GM23248 (cell line): ENCODE data around the gene CATSPER1. TPM values are rescaled to one million over a fixed set of nuclear protein-coding genes. Genes with fewer than 3 reads are reported as not detected.

Experiments used
- DNase-seq: peaks from one replicate; pipeline ENCODE4 v3.0.0-alpha.2; 2015
- H2AFZ ChIP-seq: fragments of 200-600 bp; sonication (generic); 2 replicates; pipeline ENCODE4 v1.6.1; 2016; ENCODE audit warnings: antibody characterized with exemption
- H3F3A ChIP-seq: fragments of 200-600 bp; sonication (generic); 2 replicates; pipeline ENCODE4 v1.6.1; 2016; ENCODE audit warnings: mild to moderate bottlenecking, antibody characterized with exemption, mixed run types; ENCODE audit not compliant: insufficient read depth
- H3K27ac ChIP-seq: fragments of 200-600 bp; sonication (generic); 2 replicates; pipeline ENCODE4 v1.5.1; 2016; ENCODE audit warnings: mild to moderate bottlenecking
- H3K27me3 ChIP-seq: fragments of 200-600 bp; sonication (generic); replicated peaks from 2 replicates; pipeline ENCODE4 v1.6.1; 2016; ENCODE audit warnings: mild to moderate bottlenecking; ENCODE audit not compliant: insufficient read depth
- H3K36me3 ChIP-seq: fragments of 200-600 bp; sonication (generic); 2 replicates; pipeline ENCODE4 v1.6.1; 2016; ENCODE audit warnings: low read depth, mild to moderate bottlenecking
- H3K4me1 ChIP-seq: fragments of 200-600 bp; sonication (generic); 2 replicates; pipeline ENCODE4 v1.6.1; 2016; ENCODE audit warnings: mild to moderate bottlenecking; ENCODE audit not compliant: insufficient read depth
- H3K4me2 ChIP-seq: fragments of 200-600 bp; sonication (generic); one replicate; pipeline ENCODE4 v1.6.1; 2016; ENCODE audit warnings: mild to moderate bottlenecking; ENCODE audit not compliant: unreplicated experiment
- H3K4me3 ChIP-seq: fragments of 200-600 bp; sonication (generic); 2 replicates; pipeline ENCODE4 v1.5.1; 2016; ENCODE audit warnings: mild to moderate bottlenecking
- H3K79me2 ChIP-seq: fragments of 200-600 bp; sonication (generic); 2 replicates; pipeline ENCODE4 v1.6.1; 2016; ENCODE audit warnings: mild to moderate bottlenecking; ENCODE audit not compliant: insufficient read depth
- H3K9ac ChIP-seq: fragments of 200-600 bp; sonication (generic); 2 replicates; pipeline ENCODE4 v1.6.1; 2016; ENCODE audit warnings: mild to moderate bottlenecking
- H3K9me2 ChIP-seq: fragments of 200-600 bp; sonication (generic); 2 replicates; pipeline ENCODE4 v1.6.1; 2016; ENCODE audit warnings: mixed run types, mild to moderate bottlenecking, moderate library complexity; ENCODE audit not compliant: insufficient read depth
- H3K9me3 ChIP-seq: fragments of 200-600 bp; sonication (generic); one replicate; pipeline ENCODE4 v1.6.1; 2017; ENCODE audit warnings: low read depth
- H4K20me1 ChIP-seq: fragments of 200-600 bp; sonication (generic); 2 replicates; pipeline ENCODE4 v1.6.0; 2016; ENCODE audit not compliant: insufficient read depth
- EZH2 ChIP-seq: fragments of 200-600 bp; sonication (generic); IDR thresholded peaks from 2 replicates; pipeline ENCODE4 v1.6.1; 2018; ENCODE audit warnings: antibody characterized with exemption, mild to moderate bottlenecking; ENCODE audit not compliant: insufficient read depth, poor library complexity, severe bottlenecking
- EZH2phosphoT487 ChIP-seq: fragments of 200-600 bp; sonication (generic); IDR thresholded peaks from 2 replicates; pipeline ENCODE4 v1.6.1; 2018; ENCODE audit warnings: antibody characterized with exemption, moderate library complexity, mild to moderate bottlenecking, low read depth; ENCODE audit not compliant: insufficient read depth
- WGBS, 2 experiments: methylation state at CpG; one replicate each; pipeline ENCODE4 v1.1.6; 2015 to 2017; ENCODE audit warnings: low lambda C conversion rate in 2 of 2, low coverage in 1 of 2; ENCODE audit errors: missing lambda C conversion rate in 2 of 2; 5-methylcytosine and 5-hydroxymethylcytosine counted together
- in situ Hi-C: fragments of 300-500 bp; cut with MboI; formaldehyde crosslinking; loops from 2 replicates; pipeline ENCODE4 v1.15.0; 2020
- polyA plus RNA-seq: library from polyadenylated mRNA; unstranded; fragments of >200 nt; fragmentation: Nextera tagmentation; extraction: Ambion mirVana; gene quantifications from 2 replicates; pipeline ENCODE4 v1.2.1, GENCODE V29; 2016
- total RNA-seq: library from RNA; depleted of rRNA; stranded (reverse); fragments of >200 nt; shearing (Covaris generic); gene quantifications from 2 replicates; pipeline ENCODE4 v1.2.3, GENCODE V29; 2014

CATSPER1 gene
- total and polyA plus RNA-seq, 2 experiments from 2014 or later: 1.7 TPM; not detected in 1

DNA sequence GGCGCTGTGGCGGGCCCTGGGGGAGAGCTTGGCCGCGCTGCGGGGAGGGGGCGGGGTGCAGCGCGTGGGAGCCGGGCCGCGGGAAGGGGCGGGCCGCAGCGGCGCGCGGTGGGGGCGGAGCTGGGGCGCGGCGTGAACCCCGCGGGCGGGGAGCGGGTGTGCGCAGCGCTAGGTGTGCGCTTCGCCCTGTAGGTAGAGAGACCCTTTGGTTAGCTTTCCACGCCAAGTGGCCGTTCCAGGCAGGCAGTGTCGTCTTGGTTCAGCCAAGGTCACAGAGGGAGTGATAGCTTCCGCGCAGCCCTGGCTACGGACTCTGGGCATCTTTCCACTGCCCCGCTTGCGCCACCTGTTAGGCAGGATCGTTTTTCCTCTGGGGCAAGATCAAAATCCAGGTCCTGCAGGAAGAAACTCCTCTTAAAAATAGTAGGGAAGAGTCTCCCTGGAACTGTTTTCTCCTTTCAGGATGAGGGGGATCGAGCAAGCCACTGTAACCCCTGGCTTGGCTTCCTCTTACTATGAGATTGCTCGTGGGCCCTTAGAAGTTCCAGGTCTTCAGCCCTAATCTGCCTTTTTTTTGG, 23.5 kb downstream of the CATSPER1 start:
- no peaks in the 10 kb centered on the region for H3K27me3 ChIP-seq
- in situ Hi-C loops: no loop called here
- H4K20me1 ChIP-seq: no peaks in the 10 kb centered on the region
- H3F3A ChIP-seq: peaks cover 6% of the 10 kb centered on the region
- H3K4me1 ChIP-seq: peaks cover 5% of the 10 kb centered on the region
- H3K36me3 ChIP-seq: peaks cover 21% of the 10 kb centered on the region
- H3K9me3 ChIP-seq: no peaks in the 10 kb centered on the region
- H3K4me2 ChIP-seq: peak overlapping the region; percentile 91
- peak overlapping the region; percentile 86 for H3K4me3 ChIP-seq
- peak overlapping the region; percentile 83 for H2AFZ ChIP-seq
- no peak for TF ChIP-seq EZH2phosphoT487
- H3K27ac ChIP-seq: peak overlapping the region; percentile 82
- WGBS, 2 experiments: 2% methylated on average over 12 to 40 of the region's 40 CpGs
- H3K9me2 ChIP-seq: no peaks in the 10 kb centered on the region
- H3K9ac ChIP-seq: peak overlapping the region; percentile 88
- DNase-seq: peak; percentile 70
- peaks cover 64% of the 10 kb centered on the region for H3K79me2 ChIP-seq

DNA sequence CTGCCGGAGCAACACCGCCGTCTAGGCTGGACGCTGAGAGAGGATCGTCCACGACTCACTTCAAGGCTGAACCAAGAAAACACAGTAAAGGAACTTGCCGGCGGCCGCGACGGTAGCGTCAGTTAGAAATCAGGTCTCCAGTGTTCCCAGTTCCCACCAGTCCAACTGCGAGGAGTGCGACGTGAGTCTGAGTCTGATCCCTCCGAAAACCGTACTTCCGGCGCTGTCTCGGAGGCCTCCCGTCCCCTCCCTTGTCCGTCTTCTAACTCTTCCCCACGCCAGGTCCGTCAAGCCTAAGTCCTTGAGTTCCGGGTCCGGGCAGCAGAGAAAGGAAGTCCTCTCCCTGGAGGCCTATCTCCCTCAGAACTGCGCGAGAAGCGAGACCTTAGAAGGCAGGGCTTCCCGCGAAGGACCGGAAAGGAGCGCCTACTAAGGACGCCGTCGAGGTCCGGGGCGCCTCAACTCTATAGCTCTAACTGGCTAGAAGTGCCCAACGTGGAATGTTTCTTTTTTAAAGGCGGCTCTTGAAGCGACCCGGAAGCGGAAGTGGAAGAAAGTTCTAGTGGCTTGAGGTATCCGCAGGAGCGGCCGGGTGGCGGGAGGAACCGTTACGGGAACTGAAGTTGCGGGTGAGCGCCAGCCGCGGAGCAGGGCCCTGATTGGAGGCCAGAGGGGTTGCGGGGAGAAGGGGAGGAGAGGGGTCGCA, 24.2 kb downstream of the CATSPER1 start, which contains the start of the genes BANF1 and EIF1AD:
TSS of gene BANF1 (plus strand) at position 562 of the 706 bp plus-strand sequence. CDS start 748 bp downstream, outside the sequence.
TSS of gene EIF1AD (minus strand) at position 216 of the 706 bp plus-strand sequence. CDS start 1,768 bp downstream, outside the sequence.
- H3K36me3 ChIP-seq: peaks cover 24% of the 10 kb centered on the region
- H3K4me3 ChIP-seq: peak within 1 kb of the TSS; percentile 86
- peaks cover 5% of the 10 kb centered on the region for H3K4me1 ChIP-seq
- no peaks in the 10 kb centered on the region for H4K20me1 ChIP-seq
- H3K79me2 ChIP-seq: peaks cover 69% of the 10 kb centered on the region
- peak within 1 kb of the TSS; percentile 83 for H2AFZ ChIP-seq
- peak within 1 kb of the TSS; percentile 82 for H3K27ac ChIP-seq
- DNase-seq: peak; percentile 99
- peak within 1 kb of the TSS; percentile 91 for H3K4me2 ChIP-seq
- TF ChIP-seq EZH2 (no peak), EZH2phosphoT487 (no peak)
- WGBS, 2 experiments: 0 to 1% methylated on average over 46 to 55 of the region's 55 CpGs
- peaks cover 6% of the 10 kb centered on the region for H3F3A ChIP-seq
- in situ Hi-C loops: no loop called here
- no peaks in the 10 kb centered on the region for H3K9me2 ChIP-seq
- peak within 1 kb of the TSS; percentile 88 for H3K9ac ChIP-seq
- H3K9me3 ChIP-seq: no peaks in the 10 kb centered on the region
- no peaks in the 10 kb centered on the region for H3K27me3 ChIP-seq

DNA sequence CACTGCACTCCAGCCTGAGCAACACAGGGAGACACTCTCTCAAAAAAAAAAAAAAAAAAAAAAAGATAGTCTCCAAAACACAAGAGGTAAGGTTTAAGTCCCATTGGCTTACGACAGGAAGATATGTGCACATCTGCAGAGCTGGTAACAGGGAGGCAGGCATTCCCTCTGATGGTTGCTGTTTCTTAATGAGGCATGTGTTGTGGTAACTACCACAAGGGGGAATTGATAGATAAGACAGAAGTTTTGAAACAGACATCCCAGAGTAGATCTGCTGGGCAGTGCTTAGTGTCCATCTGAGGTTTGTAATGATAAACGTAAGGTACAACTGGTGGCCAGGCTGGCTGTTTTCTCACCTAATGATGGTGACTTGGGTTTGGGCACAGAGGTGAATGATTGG, 29.0 kb downstream of the CATSPER1 start:
- Histone ChIP-seq H3F3A (peaks cover 6% of the 10 kb centered on the region), H3K9ac (no peak overlapping the region), H3K27me3 (no peaks in the 10 kb centered on the region), H3K9me2 (no peaks in the 10 kb centered on the region), H3K4me2 (no peak overlapping the region), H2AFZ (no peak overlapping the region), H3K27ac (no peak overlapping the region), H3K4me3 (no peak overlapping the region), H3K79me2 (peaks cover 47% of the 10 kb centered on the region), H3K36me3 (peaks cover 16% of the 10 kb centered on the region; the same call in 1 of the 2 replicates), H3K4me1 (peaks cover 5% of the 10 kb centered on the region), H3K9me3 (no peaks in the 10 kb centered on the region), H4K20me1 (no peaks in the 10 kb centered on the region)
- DNase-seq: no peak
- 54% methylated on average over 2 of the region's 2 CpGs for WGBS, 2 experiments
- TF ChIP-seq EZH2 (no peak), EZH2phosphoT487 (no peak)
- in situ Hi-C loops: no loop called here

DNA sequence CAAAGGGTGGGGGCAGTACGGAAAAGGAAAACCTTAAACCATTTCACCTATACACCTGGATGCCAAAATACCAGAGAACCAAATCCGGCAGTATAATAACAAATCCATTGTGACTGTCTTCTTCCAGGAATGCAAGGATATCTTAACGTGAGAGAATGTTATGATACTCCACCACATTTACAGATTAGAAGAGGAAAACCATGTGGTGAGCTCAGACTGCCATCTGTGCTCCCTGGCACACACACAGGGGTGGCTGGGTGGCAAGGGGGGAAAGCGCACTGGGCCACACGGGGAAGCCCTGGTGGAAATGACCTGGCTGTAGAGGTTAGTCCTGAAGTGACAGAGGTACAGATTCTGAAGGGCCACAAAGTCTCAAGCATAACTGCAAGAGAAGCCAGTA, 34.2 kb downstream of the CATSPER1 start:
- WGBS, 2 experiments: 78 to 81% methylated on average over 5 of the region's 5 CpGs
- no peaks in the 10 kb centered on the region for H3K27me3 ChIP-seq

More for the DNA sequence above, 34.2 kb downstream of the CATSPER1 start:
- H4K20me1 ChIP-seq: no peaks in the 10 kb centered on the region
- TF ChIP-seq EZH2 (no peak), EZH2phosphoT487 (no peak)
- no peak for DNase-seq
- no peak overlapping the region for H3K4me2 ChIP-seq
- no peak overlapping the region for H3K9ac ChIP-seq
- no peaks in the 10 kb centered on the region for H3K4me1 ChIP-seq
- no peak overlapping the region for H2AFZ ChIP-seq
- H3K9me2 ChIP-seq: no peaks in the 10 kb centered on the region
- H3F3A ChIP-seq: peaks cover 11% of the 10 kb centered on the region
- in situ Hi-C loops: no loop called here
- H3K79me2 ChIP-seq: no peaks in the 10 kb centered on the region
- no peak overlapping the region for H3K27ac ChIP-seq
- H3K9me3 ChIP-seq: no peaks in the 10 kb centered on the region
- no peaks in the 10 kb centered on the region; the same call in 1 of the 2 replicates for H3K36me3 ChIP-seq
- no peak overlapping the region for H3K4me3 ChIP-seq
